ENCODE measurements around the gene MCTP1. TPM values are rescaled to one million over a fixed set of nuclear protein-coding genes. Genes with fewer than 3 reads are reported as not detected.

MCTP1 gene
- total RNA-seq, 4 donors from 2014 or later, result 27.2 to 238 (median 54.5) TPM

GRCh38 chr5:94891972-94892371, 392.9 kb downstream of the MCTP1 start:
- TF ChIP-seq, protein P1, sequence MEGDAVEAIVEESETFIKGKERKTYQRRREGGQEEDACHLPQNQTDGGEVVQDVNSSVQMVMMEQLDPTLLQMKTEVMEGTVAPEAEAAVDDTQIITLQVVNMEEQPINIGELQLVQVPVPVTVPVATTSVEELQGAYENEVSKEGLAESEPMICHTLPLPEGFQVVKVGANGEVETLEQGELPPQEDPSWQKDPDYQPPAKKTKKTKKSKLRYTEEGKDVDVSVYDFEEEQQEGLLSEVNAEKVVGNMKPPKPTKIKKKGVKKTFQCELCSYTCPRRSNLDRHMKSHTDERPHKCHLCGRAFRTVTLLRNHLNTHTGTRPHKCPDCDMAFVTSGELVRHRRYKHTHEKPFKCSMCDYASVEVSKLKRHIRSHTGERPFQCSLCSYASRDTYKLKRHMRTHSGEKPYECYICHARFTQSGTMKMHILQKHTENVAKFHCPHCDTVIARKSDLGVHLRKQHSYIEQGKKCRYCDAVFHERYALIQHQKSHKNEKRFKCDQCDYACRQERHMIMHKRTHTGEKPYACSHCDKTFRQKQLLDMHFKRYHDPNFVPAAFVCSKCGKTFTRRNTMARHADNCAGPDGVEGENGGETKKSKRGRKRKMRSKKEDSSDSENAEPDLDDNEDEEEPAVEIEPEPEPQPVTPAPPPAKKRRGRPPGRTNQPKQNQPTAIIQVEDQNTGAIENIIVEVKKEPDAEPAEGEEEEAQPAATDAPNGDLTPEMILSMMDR (IDR thresholded peaks at IDR 0.05), result no peak
- DNase-seq (ENCODE audit: low spot score), result no peak
- ATAC-seq (ENCODE audit: low FRiP score), result no peak

DNA sequence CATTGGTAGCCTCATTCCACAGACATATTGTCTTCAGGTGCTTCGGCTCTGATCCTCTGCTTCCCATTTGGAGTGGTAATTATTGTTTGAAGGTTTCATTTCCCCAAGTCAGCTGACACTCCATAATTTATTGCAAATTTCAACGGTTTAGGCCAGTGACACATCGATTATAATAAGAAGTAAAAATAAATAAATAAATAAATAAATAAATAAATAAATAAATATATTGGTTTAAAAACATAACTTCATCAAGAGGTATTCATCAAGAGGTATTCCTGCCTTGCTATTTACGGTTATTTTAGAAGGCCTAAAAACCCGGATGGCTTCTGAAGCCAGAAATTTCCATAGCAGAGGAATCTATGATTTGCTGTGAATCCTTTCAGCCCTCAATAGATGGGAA, 393.3 kb downstream of the MCTP1 start:
- DNase-seq (ENCODE audit: low spot score) (no peak), ATAC-seq (ENCODE audit: low FRiP score) (no peak)
- TF ChIP-seq, protein P1 (IDR thresholded peaks at IDR 0.05), result no peak

DNA sequence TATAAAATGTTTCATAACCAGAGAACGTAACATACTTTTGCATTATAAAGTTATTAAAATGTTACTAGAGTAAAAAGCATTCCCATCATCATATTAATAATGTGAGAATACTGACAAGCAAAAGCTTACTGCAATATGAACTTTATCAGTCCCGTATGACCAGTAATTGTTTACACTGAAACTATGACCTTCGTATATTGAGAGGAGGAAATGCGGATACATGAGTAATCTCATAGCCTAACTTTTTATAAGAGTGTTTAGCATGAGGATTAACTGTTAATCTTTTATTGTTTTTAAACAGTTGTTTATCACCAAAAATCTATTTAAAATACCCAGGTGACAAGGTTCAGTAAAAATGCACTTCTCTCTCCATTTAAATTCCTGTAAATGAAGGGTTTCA, 394.0 kb downstream of the MCTP1 start:
- no peak for DNase-seq (ENCODE audit: low spot score)
- no peak for ATAC-seq (ENCODE audit: low FRiP score)
- TF ChIP-seq, protein P1 (IDR thresholded peaks at IDR 0.05), result no peak

DNA sequence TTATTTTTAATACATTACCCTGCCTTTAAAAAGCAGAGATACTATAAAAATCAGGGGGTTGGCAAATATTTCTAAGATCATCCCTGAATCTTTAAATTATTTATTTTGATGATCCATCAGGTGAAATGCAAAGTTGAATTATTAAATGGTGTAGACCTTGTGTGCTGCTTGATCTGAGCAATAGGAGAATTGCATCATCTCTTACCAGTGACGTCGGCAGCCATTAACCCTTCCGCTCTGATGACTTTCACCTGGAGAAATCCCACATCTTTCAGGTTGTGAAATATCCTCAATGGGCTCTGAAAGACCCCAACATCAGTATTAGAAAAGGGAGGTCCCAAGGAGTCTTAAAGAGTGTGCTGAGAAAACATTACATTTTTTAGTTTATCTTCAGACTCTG, 396.2 kb downstream of the MCTP1 start:
- no peak for ATAC-seq (ENCODE audit: low FRiP score)
- DNase-seq (ENCODE audit: low spot score), result no peak
- TF ChIP-seq, protein P1 (IDR thresholded peaks at IDR 0.05), result no peak

DNA sequence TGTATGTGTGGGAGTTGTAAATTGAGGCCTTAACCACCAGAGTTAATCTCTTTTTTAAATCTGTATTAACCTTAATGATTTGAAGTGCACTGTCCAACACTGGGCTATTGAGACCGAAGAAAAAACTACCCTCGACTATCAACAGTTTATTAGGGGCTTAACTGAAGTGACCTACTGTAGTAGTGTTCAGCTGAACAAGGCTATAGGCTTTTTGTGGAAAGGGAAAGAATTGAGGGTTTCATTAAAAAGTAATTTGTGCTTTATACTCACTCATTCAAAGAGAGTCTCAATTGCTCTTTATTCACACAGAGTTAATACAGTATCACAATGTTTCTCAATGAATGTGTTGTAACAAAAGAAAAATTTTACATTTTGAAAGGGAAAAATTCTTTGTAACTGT, 399.0 kb downstream of the MCTP1 start:
- no peak for ATAC-seq (ENCODE audit: low FRiP score)
- TF ChIP-seq, protein P1 (IDR thresholded peaks at IDR 0.05), result no peak
- DNase-seq (ENCODE audit: low spot score), result no peak

DNA sequence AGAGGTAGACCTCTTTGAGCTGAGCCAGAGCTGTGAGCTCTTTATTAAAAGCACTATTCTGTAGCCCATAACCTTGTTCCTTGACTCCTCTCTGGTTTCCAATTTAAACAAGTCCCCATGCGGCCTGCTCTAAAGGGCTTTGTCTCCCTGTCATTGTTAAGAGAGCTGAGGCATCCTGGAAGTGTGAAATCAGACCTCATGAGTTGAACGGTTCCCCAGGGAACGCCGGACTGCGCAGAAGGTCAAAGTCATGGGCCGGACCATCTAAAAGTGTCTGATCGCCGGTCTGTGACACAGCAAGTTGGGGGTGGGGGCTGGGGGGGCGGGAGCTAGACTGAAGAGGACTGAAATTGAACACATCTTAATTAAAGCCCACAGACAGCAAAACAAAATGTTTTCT, 400.6 kb downstream of the MCTP1 start:
- DNase-seq (ENCODE audit: low spot score) (no peak), ATAC-seq (ENCODE audit: low FRiP score) (no peak)
- TF ChIP-seq, protein P1 (IDR thresholded peaks at IDR 0.05), result no peak

DNA sequence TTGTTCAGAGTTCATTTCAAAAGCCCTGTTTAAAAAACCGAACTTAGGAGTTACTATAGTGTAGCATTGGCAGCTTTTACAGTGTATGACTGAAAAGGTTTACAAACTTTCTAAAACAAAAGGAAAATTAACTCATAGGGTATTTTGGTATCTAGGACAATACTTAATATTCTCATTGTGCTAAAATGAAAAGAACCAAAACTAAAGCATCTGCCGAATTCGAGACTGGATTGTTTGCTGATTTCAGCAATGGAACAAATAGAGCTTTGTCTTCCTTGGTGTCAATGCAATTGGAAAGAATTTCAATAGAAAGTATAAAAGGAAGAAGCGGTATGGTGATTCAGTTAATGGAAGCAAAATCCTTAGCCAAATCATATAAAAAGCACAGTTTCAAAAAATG, 412.4 kb downstream of the MCTP1 start:
- ATAC-seq (ENCODE audit: low FRiP score) (no peak), DNase-seq (ENCODE audit: low spot score) (no peak)
- TF ChIP-seq, protein P1 (IDR thresholded peaks at IDR 0.05), result no peak

Measured in omental fat pad (tissue), 4 donors.